ENCODE data around the gene SKIL.

Gene SKIL

DNA sequence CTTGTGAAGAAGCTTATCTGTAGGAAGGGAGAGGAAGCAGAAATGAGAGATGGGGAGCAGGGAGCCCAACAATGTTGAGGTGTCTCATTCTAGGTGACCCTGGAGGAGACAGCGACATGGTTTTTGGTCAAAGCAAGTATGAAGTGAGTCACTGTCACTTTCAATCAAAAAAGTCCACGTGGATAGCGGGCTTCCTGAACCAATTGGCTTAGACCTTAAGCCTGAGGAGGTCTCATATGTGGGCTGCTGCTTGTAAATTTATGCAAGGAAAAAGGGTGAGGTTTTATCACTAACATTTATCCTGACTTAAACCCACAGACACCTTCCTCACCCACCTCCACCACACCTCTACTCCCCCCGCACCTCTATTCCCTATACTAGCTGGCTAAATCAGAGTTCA lies 83.9 kb downstream of the SKIL start:
- Histone ChIP-seq H3K4me2 (no peak overlapping the region), H3K27ac (no peak overlapping the region), H3K4me1 (ENCODE audit: low read depth, poor library complexity, severe bottlenecking) (no peaks in the 10 kb centered on the region), H4K20me1 (ENCODE audit: insufficient read depth) (no peaks in the 10 kb centered on the region), H3K36me3 (ENCODE audit: insufficient read depth) (no peaks in the 10 kb centered on the region), H3K9ac (no peak overlapping the region), H3K27me3 (ENCODE audit: insufficient read depth, low read depth) (no peaks in the 10 kb centered on the region), H2AFZ (ENCODE audit: low read depth) (no peak overlapping the region), H3K79me2 (ENCODE audit: insufficient read depth, low read depth) (no peaks in the 10 kb centered on the region), H3K4me3 (IDR thresholded peaks at IDR 0.05; ENCODE audit: insufficient read depth, low read depth, low read length) (no peak overlapping the region)
- TF ChIP-seq, protein P1, sequence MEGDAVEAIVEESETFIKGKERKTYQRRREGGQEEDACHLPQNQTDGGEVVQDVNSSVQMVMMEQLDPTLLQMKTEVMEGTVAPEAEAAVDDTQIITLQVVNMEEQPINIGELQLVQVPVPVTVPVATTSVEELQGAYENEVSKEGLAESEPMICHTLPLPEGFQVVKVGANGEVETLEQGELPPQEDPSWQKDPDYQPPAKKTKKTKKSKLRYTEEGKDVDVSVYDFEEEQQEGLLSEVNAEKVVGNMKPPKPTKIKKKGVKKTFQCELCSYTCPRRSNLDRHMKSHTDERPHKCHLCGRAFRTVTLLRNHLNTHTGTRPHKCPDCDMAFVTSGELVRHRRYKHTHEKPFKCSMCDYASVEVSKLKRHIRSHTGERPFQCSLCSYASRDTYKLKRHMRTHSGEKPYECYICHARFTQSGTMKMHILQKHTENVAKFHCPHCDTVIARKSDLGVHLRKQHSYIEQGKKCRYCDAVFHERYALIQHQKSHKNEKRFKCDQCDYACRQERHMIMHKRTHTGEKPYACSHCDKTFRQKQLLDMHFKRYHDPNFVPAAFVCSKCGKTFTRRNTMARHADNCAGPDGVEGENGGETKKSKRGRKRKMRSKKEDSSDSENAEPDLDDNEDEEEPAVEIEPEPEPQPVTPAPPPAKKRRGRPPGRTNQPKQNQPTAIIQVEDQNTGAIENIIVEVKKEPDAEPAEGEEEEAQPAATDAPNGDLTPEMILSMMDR (conservative IDR thresholded peaks at IDR 0.05; ENCODE audit: low read depth, low read length), result no peak

DNA sequence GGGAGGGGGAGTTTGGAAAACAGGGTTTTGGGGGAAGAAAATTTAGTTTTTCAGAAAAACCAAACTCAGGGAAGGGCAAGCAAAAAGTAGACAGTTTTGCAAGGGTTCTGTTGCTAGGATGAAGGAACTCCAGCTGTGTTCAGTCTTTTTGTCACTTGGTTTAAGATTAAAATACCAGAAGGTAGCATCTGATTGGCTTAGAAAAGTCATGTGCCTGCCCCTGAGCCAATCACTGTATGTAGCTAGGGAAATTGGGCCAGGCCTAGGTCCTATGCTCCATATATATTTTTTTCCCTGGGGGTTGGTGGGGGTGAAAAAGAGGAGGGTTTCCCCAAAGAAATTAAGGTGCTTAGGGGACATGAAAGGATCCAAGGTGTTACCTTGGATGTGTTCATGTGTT lies 85.4 kb downstream of the SKIL start:
- no peaks in the 10 kb centered on the region for H3K36me3 ChIP-seq (ENCODE audit: insufficient read depth)
- no peak overlapping the region for H3K9ac ChIP-seq
- H3K79me2 ChIP-seq (ENCODE audit: insufficient read depth, low read depth), result no peaks in the 10 kb centered on the region
- no peaks in the 10 kb centered on the region for H4K20me1 ChIP-seq (ENCODE audit: insufficient read depth)
- no peak overlapping the region for H3K4me2 ChIP-seq
- H3K27me3 ChIP-seq (ENCODE audit: insufficient read depth, low read depth), result no peaks in the 10 kb centered on the region
- TF ChIP-seq, protein P1 (conservative IDR thresholded peaks at IDR 0.05; ENCODE audit: low read depth, low read length), result no peak
- H3K4me1 ChIP-seq (ENCODE audit: low read depth, poor library complexity, severe bottlenecking), result no peaks in the 10 kb centered on the region
- H2AFZ ChIP-seq (ENCODE audit: low read depth), result no peak overlapping the region
- H3K4me3 ChIP-seq (IDR thresholded peaks at IDR 0.05; ENCODE audit: insufficient read depth, low read depth, low read length), result no peak overlapping the region
- no peak overlapping the region for H3K27ac ChIP-seq

DNA sequence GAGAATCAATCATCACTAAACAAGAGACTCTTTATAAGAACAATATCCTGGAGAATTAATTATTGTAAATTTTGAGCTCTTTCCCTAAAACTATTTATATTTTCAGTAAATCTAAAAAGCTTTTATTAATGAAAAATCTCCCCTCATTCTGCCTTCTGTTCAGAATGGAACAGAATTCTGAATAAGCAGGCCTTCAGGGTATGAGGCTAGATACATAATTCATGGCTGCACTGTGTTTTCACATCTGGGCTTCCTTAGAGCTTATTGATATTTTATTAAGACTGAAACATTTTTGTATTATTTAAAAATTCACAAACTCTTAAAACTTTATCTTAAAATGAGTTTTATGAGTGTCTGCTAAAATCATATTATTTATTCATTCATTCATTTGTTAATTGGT lies 85.9 kb downstream of the SKIL start:
- no peaks in the 10 kb centered on the region for H4K20me1 ChIP-seq (ENCODE audit: insufficient read depth)
- H3K4me3 ChIP-seq (IDR thresholded peaks at IDR 0.05; ENCODE audit: insufficient read depth, low read depth, low read length), result no peak overlapping the region
- no peak overlapping the region for H3K27ac ChIP-seq
- H3K36me3 ChIP-seq (ENCODE audit: insufficient read depth), result no peaks in the 10 kb centered on the region
- H3K9ac ChIP-seq, result no peak overlapping the region
- H3K27me3 ChIP-seq (ENCODE audit: insufficient read depth, low read depth), result no peaks in the 10 kb centered on the region
- TF ChIP-seq, protein P1 (conservative IDR thresholded peaks at IDR 0.05; ENCODE audit: low read depth, low read length), result no peak
- no peaks in the 10 kb centered on the region for H3K79me2 ChIP-seq (ENCODE audit: insufficient read depth, low read depth)
- H3K4me1 ChIP-seq (ENCODE audit: low read depth, poor library complexity, severe bottlenecking), result no peaks in the 10 kb centered on the region
- H2AFZ ChIP-seq (ENCODE audit: low read depth), result no peak overlapping the region
- H3K4me2 ChIP-seq, result no peak overlapping the region
